CD4-positive, alpha-beta T cell (primary cell): ENCODE data around the gene KRTAP25-1. TPM values are rescaled to one million over a fixed set of nuclear protein-coding genes. Genes with fewer than 3 reads are reported as not detected.

Experiments
- ATAC-seq: fragments of 200-7000 bp; cut with Tn5 transposase; one replicate; pipeline ENCODE4 v1.10.0; 2022; ENCODE audit warnings: mild to moderate bottlenecking; ENCODE audit not compliant: poor library complexity
- CTCF ChIA-PET: fragments of 350-600 bp; sonication (Branson Sonifier 250); formaldehyde crosslinking; loops from one replicate; lab custom pipeline; 2021; ENCODE audit warnings: antibody characterized with exemption, inconsistent platforms; lab: Charles Lee
- POLR2A ChIA-PET: fragments of 350-600 bp; sonication (Branson Sonifier 250); formaldehyde crosslinking; loops from one replicate; lab custom pipeline; 2021; ENCODE audit warnings: antibody characterized with exemption, inconsistent platforms; lab: Charles Lee
- DNase-seq, 14 experiments: peaks; one replicate each; pipeline ENCODE4 v3.0.0-alpha.2; 2013 to 2020; ENCODE audit warnings: mixed read lengths in 2 of 14
- H3K27ac ChIP-seq, 2 donors: one replicate each; pipeline versions ENCODE4 v1.5.1 to v1.7.0; 2013; ENCODE audit warnings: low read length in 2 of 2, low read depth in 1 of 2, mild to moderate bottlenecking in 1 of 2
- H3K27me3 ChIP-seq, 2 experiments: 1 replicate in 1 of 2; 2 replicates in 1 of 2; pipeline versions ENCODE4 v1.6.1 to v1.7.0; 2013; ENCODE audit warnings: low read length in 2 of 2, control low read depth in 1 of 2, mild to moderate bottlenecking in 1 of 2, moderate library complexity in 1 of 2; ENCODE audit not compliant: insufficient read depth in 2 of 2, control insufficient read depth in 1 of 2
- H3K36me3 ChIP-seq: one replicate; pipeline ENCODE4 v1.6.1; 2013; ENCODE audit warnings: low read length, control low read depth; ENCODE audit not compliant: insufficient read depth
- H3K4me1 ChIP-seq: one replicate; pipeline ENCODE4 v1.6.1; 2013; ENCODE audit warnings: low read length, control low read depth; ENCODE audit not compliant: insufficient read depth
- H3K4me3 ChIP-seq: one replicate; pipeline ENCODE4 v1.5.1; 2013; ENCODE audit warnings: mild to moderate bottlenecking, low read length, moderate library complexity
- H3K9me3 ChIP-seq, 2 experiments: 1 replicate in 1 of 2; 2 replicates in 1 of 2; pipeline versions ENCODE4 v1.6.1 to v1.7.0; 2013; ENCODE audit warnings: low read length in 2 of 2, mild to moderate bottlenecking in 2 of 2, control low read depth in 1 of 2, moderate library complexity in 1 of 2; ENCODE audit not compliant: control insufficient read depth in 1 of 2, insufficient read depth in 1 of 2
- H3K27ac Mint-ChIP-seq: one replicate; pipeline ENCODE4 v1.8.0; 2020; ENCODE audit warnings: mixed read lengths
- H3K27me3 Mint-ChIP-seq: one replicate; pipeline ENCODE4 v1.8.0; 2021; ENCODE audit warnings: mixed read lengths
- H3K36me3 Mint-ChIP-seq: one replicate; pipeline ENCODE4 v1.8.0; 2021; ENCODE audit warnings: low read depth, mixed read lengths
- H3K4me1 Mint-ChIP-seq: one replicate; pipeline ENCODE4 v1.8.0; 2021; ENCODE audit warnings: low read depth, mixed read lengths
- H3K4me3 Mint-ChIP-seq: one replicate; pipeline ENCODE4 v1.8.0; 2020; ENCODE audit warnings: mild to moderate bottlenecking, mixed read lengths
- H3K9me3 Mint-ChIP-seq: one replicate; pipeline ENCODE4 v1.8.0; 2020; ENCODE audit warnings: mixed read lengths
- CTCF ChIP-seq: fragments of 200-600 bp; IDR thresholded peaks from one replicate; pipeline ENCODE4 v1.8.0; 2022; ENCODE audit warnings: antibody characterized with exemption, mild to moderate bottlenecking
- intact Hi-C, 2 experiments: fragments of 100-400 bp; cut with DNase I in 1 of 2; cut with micrococcal nuclease in 1 of 2; formaldehyde crosslinking; loops; one replicate each; pipeline versions ENCODE4 v1.15.1 to v1.9.0; 2023 to 2025; cut with DNase I, micrococcal nuclease
- total RNA-seq, 174 experiments: library from RNA in 2 of 174; stranded (reverse) in 2 of 174; gene quantifications; one replicate each; pipeline ENCODE4 v1.2.3 and lab custom pipeline; 2021 to 2026

The KRTAP25-1 gene
- total RNA-seq, 2 experiments from 2014 or later: not detected

- intact Hi-C loops: no loop called here
- no peak for TF ChIP-seq CTCF
- Mint-ChIP-seq H3K9me3 (no peaks in the 10 kb centered on the region), H3K27me3 (no peaks in the 10 kb centered on the region), H3K4me3 (no peak overlapping the region), H3K27ac (no peak overlapping the region), H3K36me3 (no peaks in the 10 kb centered on the region), H3K4me1 (no peaks in the 10 kb centered on the region)
- H3K9me3 ChIP-seq: no peaks in the 10 kb centered on the region
- ChIA-PET POLR2A (no interaction called here), CTCF (no interaction called here)
- ATAC-seq (no peak), DNase-seq (no peak)
- no peak overlapping the region for H3K4me3 ChIP-seq
- H3K4me1 ChIP-seq: no peaks in the 10 kb centered on the region
- H3K27me3 ChIP-seq: no peaks in the 10 kb centered on the region
- H3K36me3 ChIP-seq: no peaks in the 10 kb centered on the region
- H3K27ac ChIP-seq: no peak overlapping the region
These were observed 37.5 kb downstream of the KRTAP25-1 start for GRCh38 chr21:30251781-30252180.

- no peak overlapping the region for H3K27ac Mint-ChIP-seq
- H3K4me1 ChIP-seq: no peaks in the 10 kb centered on the region
- H3K4me3 Mint-ChIP-seq: no peak overlapping the region
- ChIA-PET CTCF (no interaction called here), POLR2A (no interaction called here)
- no peak for DNase-seq
- no peaks in the 10 kb centered on the region for H3K27me3 Mint-ChIP-seq
- H3K36me3 Mint-ChIP-seq: no peaks in the 10 kb centered on the region
- H3K4me3 ChIP-seq: no peak overlapping the region
- intact Hi-C loops: no loop called here
- no peaks in the 10 kb centered on the region for H3K27me3 ChIP-seq
- no peak for ATAC-seq
- no peaks in the 10 kb centered on the region for H3K9me3 ChIP-seq
- H3K36me3 ChIP-seq: no peaks in the 10 kb centered on the region
- TF ChIP-seq CTCF: no peak
- H3K27ac ChIP-seq: no peak overlapping the region
- no peaks in the 10 kb centered on the region for H3K9me3 Mint-ChIP-seq
- H3K4me1 Mint-ChIP-seq: no peaks in the 10 kb centered on the region
These were observed 39.4 kb downstream of the KRTAP25-1 start for GRCh38 chr21:30249936-30250335.

- no peak for TF ChIP-seq CTCF
- ChIA-PET POLR2A (no interaction called here), CTCF (no interaction called here)
- DNase-seq (no peak), ATAC-seq (no peak)
- Mint-ChIP-seq H3K36me3 (no peaks in the 10 kb centered on the region), H3K4me1 (no peaks in the 10 kb centered on the region), H3K27ac (no peak overlapping the region), H3K9me3 (no peaks in the 10 kb centered on the region), H3K4me3 (no peak overlapping the region), H3K27me3 (no peaks in the 10 kb centered on the region)
- Histone ChIP-seq H3K4me3 (no peak overlapping the region), H3K27me3 (no peaks in the 10 kb centered on the region), H3K27ac (no peak overlapping the region), H3K36me3 (no peaks in the 10 kb centered on the region), H3K4me1 (no peaks in the 10 kb centered on the region), H3K9me3 (no peaks in the 10 kb centered on the region)
- intact Hi-C loops: no loop called here
These were observed 40.5 kb downstream of the KRTAP25-1 start for GRCh38 chr21:30248844-30249243.
